ENCODE results near the gene ZNF491.
"Not testable (repeated sequence)": the region's sequence is repeated elsewhere in the genome, so short reads cannot be mapped to it uniquely, and the experiment has no call there.

The ZNF491 gene

GRCh38 chr19:11807099-11807380 is 8.7 kb downstream of the ZNF491 start:
- no peak for DNase-seq

DNA sequence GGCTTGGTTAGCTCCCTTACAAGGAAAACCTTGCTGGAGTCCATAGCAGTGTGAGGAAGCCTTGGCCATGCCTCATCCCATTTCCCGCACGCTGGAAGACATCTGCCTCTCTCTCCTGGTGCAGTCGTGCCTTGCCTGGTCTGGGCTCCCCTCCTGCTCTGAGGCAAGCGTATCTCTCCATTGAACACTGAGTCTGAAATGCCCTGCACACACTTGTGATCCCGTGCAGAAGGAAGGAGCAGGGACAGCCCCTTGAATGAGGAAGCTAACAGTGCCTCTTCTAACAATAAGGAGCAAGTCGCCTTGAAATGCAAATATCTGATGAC is 15.3 kb downstream of the ZNF491 start:
- DNase-seq = no peak

DNA sequence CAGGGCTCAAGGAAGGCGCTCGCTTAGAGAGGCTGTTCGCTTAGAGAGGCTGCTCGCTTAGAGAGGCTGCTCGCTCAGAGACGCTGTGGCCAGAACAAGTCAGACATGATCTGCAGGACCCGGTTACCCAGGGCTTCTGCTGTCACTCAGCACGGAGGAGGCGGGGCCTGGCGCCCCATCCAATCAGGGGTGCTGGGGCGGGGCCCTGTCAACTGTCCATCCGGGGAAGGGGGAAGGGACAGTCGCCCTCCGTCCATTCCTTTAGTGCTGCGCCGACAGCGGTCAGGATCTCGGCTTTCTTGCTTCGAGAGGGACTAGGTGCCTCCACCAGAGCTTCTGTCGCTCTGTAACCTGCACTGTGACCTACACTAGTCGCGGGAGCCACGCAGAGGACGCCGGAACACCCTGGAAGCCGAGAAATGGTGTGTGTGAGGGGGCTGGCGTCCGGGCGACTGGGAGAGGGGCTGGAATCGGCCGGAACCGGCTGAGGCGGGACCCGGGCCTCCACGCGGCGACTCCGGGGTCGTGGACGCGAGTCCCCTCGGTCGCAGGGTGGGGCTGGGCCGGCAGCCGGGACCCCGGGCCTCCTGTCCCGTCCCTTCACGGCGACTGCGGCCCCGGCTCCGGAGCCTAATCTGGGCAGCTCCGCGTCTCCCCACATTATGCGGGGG is 15.8 kb downstream of the ZNF491 start, which contains the start of gene ZNF440:
TSS of gene ZNF440 (plus strand) at position 245 of the 671 bp plus-strand sequence. CDS start at position 420, 175 bp downstream.
- DNase-seq = peak; percentile 93

DNA sequence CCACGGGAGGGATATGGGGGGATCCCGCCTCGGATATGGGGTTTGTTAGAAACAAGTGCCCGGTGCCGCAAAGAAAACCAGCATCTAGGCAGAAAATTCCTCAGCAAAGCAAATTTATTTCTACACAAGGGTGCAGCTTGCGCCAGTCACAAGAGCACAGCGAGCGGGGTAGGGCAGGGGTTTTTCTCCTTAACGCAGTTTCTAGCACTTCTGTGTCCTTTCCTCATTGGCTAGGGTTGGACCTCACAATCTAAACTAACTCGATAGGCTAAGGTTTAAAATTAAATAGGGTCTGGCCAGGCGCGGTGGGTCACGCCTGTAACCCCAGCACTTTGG is 16.3 kb downstream of the ZNF491 start:
- peak; percentile 38 for DNase-seq

DNA sequence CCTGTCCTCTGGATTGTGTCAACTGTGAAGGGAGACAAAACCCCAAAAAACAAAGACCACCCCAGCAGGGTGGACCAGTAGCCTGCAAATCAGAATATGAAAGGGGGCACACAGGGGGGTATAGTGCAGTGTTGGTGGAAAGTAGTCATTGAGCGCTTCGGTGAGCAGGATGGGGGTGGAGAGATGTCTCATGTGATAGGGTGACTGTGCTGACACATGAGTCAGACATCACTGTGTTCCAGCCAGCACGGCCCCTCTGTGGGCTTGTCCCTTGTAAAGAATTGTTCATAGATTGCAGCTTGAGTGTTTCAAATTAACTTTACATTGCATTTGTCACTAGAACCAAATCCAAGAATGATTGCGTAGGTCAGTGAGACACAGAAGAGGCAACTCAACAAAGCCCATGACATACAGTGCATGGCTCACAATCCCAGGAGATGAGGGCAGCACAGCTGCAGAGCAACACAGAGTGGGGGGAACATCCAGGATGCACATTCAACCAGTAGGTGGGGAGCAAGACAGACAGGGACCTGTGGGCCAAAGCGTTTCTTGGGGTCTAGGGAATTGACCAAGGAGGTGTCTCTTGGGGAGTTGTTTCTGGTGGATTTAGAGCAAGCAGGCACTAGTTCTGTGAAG is 23.3 kb downstream of the ZNF491 start:
- no peak for DNase-seq

GRCh38 chr19:11828957-11829876 is 30.9 kb downstream of the ZNF491 start:
- not testable (repeated sequence) for DNase-seq

DNA sequence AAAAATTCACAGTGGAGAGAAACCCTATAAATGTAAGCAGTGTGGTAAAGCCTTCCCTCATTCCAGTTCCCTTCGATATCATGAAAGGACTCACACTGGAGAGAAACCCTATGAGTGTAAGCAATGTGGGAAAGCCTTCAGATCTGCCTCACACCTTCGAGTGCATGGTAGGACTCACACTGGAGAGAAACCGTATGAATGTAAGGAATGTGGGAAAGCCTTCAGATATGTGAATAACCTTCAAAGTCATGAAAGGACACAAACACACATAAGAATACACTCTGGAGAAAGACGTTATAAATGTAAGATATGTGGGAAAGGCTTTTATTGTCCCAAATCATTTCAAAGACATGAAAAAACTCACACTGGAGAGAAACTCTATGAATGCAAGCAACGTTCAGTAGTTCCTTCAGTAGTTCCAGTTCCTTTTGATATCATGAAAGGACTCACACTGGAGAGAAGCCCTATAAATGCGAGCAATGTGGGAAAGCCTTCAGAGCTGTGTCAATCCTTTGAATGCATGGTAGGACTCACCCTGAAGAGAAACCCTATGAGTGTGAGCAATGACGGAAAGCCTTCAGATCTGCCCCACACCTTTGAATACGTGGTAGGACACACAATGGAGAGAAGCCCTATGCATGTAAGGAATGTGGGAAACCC is 34.1 kb downstream of the ZNF491 start:
- DNase-seq = no peak

DNA sequence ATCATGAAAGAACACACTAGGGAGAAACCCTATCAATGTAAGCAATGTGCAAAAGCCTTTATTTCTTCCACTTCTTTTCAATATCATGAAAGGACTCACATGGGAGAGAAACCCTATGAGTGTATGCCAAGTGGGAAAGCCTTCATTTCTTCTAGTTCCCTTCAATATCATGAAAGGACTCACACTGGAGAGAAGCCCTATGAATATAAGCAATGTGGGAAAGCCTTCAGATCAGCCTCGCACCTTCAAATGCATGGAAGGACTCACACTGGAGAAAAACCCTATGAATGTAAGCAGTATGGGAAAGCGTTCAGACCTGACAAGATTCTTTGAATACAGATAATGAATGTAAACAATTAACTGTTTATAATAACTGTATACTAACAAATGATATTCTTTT is 35.2 kb downstream of the ZNF491 start:
- DNase-seq = no peak

DNA sequence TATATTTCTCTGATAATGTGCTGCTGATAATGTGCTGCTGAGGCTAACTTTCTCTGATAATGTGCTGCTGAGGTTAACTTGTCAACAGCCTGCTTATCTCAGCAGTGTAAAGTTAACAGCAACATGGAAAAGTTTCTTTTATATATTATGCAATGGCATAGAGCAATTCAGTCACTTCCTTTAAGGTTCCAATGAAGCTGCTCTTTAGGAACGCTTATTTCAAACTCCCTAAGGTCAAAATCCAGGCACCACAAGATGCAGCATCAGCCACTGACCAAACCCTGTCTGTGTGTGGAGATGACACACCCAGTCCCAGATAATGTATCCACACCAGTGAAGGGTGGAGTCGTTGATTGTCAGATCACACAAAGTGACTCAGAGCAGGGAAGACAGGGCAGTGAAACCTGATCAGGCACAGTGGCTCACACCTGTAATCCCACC is 37.3 kb downstream of the ZNF491 start:
- not testable (repeated sequence) for DNase-seq

GRCh38 chr19:11843722-11844121 is 45.4 kb downstream of the ZNF491 start:
- DNase-seq = no peak

GRCh38 chr19:11847615-11848014 is 49.3 kb downstream of the ZNF491 start:
- DNase-seq = not testable (repeated sequence)

GRCh38 chr19:11848200-11848593 is 49.9 kb downstream of the ZNF491 start:
- DNase-seq = no peak

DNA sequence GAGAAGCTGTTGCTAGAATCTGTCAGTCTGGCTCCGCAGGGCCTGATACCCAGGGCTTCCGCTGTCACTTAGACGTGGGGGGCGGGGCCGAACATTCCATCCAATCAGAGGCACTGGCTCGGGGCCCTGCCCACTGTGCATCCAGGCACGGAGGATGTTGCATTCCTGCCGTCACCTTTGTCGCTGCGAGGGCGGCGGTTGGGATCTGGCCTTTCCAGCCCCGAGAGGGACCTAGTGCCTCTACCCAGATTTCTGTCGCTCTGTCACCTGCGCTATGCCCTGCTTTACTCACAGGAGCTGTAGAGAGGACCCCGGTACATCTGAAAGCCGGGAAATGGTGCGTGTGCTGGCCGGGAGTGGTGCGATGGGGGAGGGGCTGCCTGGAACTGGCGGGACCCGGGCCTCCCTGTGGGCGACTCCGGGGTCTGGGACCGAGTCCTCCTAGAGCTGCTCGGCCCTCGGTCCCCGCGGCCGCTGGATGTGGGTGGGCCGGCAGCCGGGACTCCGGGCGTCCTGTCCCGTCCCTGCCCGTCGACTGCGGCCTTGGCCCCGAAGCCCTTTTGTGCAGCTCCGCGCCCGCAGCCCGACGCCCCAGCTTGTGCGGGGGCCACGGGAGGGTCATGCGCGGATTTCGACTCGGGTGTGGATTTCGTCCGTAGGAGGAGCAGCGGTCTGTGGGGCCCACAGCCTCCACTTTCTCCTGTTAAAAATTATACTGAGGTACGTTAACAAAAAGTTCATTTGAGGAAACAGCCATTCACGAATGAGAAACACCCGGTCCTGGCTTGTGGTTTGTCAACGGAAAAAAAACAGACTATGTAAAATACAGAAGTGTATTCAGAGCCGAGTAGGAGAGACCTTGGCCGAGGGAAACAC is 50.5 kb downstream of the ZNF491 start, which contains the start of gene ZNF439:
TSS of gene ZNF439 (plus strand) at position 133 of the 876 bp plus-strand sequence. CDS start at position 275, 142 bp downstream.
- peak; percentile 70 for DNase-seq

- DNase-seq = not testable (repeated sequence)
These were observed 52.0 kb downstream of the ZNF491 start for GRCh38 chr19:11850289-11850688.

- DNase-seq = no peak
These were observed 55.0 kb downstream of the ZNF491 start for GRCh38 chr19:11853358-11853757.

DNA sequence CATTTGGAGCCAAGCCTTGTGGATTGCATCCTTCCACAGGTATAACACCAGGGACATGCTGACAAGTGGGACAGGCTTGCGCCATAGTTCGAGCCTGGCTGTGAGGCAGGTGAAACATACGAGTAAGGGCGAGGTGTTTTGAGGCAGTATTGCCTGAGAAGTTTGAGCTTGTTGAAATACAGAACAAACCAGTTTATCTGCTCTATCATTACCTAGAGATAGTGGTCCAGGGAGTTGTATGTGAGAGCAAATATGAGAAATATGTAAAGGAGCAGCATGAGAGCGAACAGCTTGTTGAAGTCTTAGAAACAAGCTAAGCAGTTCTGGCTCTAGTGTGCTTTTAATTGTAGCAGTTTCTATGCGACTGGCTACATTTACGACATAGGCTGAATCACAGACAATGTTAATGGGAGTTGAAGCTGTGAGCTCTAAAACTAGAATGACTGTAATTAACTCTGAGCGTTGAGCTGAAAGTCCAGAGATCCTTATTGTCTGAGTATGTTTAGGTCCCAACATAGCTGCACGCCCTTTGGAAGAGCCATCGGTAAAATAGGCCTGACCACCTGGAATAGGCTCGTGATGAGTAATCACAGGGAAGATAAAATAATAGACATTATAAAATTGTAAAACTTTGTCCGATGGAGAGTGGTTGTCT is 58.4 kb downstream of the ZNF491 start:
- no peak for DNase-seq

Measured in suppressor macrophage treated with lipopolysaccharide for 4 hours (primary cell).